ENCODE measurements around the gene QRICH1. TPM values are rescaled to one million over a fixed set of nuclear protein-coding genes. Genes with fewer than 3 reads are reported as not detected.

QRICH1 gene
- total and polyA plus RNA-seq, 2 of the 13 experiments (the other 11 are each of a cell fraction or from before 2014, with no cell fraction given): 52.6 to 102 TPM

DNA sequence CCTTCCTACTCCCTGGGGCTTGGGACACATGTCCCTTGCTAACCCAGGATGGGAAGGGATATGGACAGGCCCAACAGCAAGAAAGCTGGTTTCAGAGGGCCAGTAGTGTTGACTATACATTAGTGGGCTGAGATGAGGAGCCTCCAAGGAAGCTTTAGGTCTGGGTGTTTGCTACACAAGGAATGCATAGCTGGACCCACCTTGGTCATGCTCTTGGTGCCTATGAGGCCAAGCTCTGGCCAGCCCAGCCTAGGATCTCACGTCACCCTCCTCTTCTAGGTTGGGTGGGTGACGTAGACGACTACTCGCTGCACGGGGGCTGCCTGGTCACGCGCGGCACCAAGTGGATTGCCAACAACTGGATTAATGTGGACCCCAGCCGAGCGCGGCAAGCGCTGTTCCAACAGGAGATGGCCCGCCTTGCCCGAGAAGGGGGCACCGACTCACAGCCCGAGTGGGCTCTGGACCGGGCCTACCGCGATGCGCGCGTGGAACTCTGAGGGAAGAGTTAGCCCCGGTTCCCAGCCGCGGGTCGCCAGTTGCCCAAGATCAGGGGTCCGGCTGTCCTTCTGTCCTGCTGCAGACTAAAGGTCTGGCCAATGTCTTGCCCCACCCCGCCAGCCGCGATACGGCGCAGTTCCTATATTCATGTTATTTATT, 87.3 kb downstream of the QRICH1 start (continued):
- TF ChIP-seq ZNF512 (CRISPR knock-in tag; IDR thresholded peaks at IDR 0.05): no peak
- TF ChIP-seq ZBTB21 (CRISPR knock-in tag; IDR thresholded peaks at IDR 0.05): 0 out of 2 replicates have a peak, but pooled peaks have one; percentile 16
- TF ChIP-seq ZNF773 (CRISPR knock-in tag; IDR thresholded peaks at IDR 0.05; ENCODE audit: borderline replicate concordance): no peak; the same call in 1 of the 2 replicates
- peak; percentile 37; the same call in 1 of the 2 replicates for TF ChIP-seq ZNF160 (CRISPR knock-in tag; IDR thresholded peaks at IDR 0.05)
- TF ChIP-seq ZBTB4 (CRISPR knock-in tag; IDR thresholded peaks at IDR 0.05; ENCODE audit: borderline replicate concordance): no peak
- 0 out of 2 replicates have a peak, but pooled peaks have one; percentile 5 for TF ChIP-seq ZNF33B (CRISPR knock-in tag; IDR thresholded peaks at IDR 0.05)
- TF ChIP-seq ZSCAN25 (CRISPR knock-in tag; IDR thresholded peaks at IDR 0.05): peak; percentile 9; the same call in 1 of the 2 replicates
- 0 out of 4 replicates have a peak, but pooled peaks of 1 of the 2 experiments have one; percentile 9 for TF ChIP-seq EP300 (IDR thresholded peaks at IDR 0.05; ENCODE audit: low read depth in 2 of 2, low read length in 2 of 2)
- no peak for TF ChIP-seq EP300 (CRISPR knock-in tag; IDR thresholded peaks at IDR 0.05; ENCODE audit: borderline replicate concordance)
- TF ChIP-seq CENPT (CRISPR knock-in tag; IDR thresholded peaks at IDR 0.05; ENCODE audit: low read depth): no peak
- TF ChIP-seq SNAPC2 (CRISPR knock-in tag; IDR thresholded peaks at IDR 0.05): 0 out of 2 replicates have a peak, but pooled peaks have one; percentile 32
- 0 out of 2 replicates have a peak, but pooled peaks have one; percentile 57 for TF ChIP-seq ZFP90 (CRISPR knock-in tag; IDR thresholded peaks at IDR 0.05; ENCODE audit: borderline replicate concordance)
- peak; percentile 71 for TF ChIP-seq ZNF510 (CRISPR knock-in tag; IDR thresholded peaks at IDR 0.05; ENCODE audit: low read depth)
- peak; percentile 12; the same call in 1 of the 2 replicates for TF ChIP-seq ZNF124 (CRISPR knock-in tag; IDR thresholded peaks at IDR 0.05)
- TF ChIP-seq ZNF367 (CRISPR knock-in tag; IDR thresholded peaks at IDR 0.05; ENCODE audit: borderline replicate concordance): peak; percentile 48; the same call in 1 of the 2 replicates
- no peak; the same call in 1 of the 2 replicates for TF ChIP-seq ZNF343 (CRISPR knock-in tag; IDR thresholded peaks at IDR 0.05)
- TF ChIP-seq ZNF782 (CRISPR knock-in tag; IDR thresholded peaks at IDR 0.05; ENCODE audit: borderline replicate concordance): no peak
- no peak for TF ChIP-seq ZNF205 (CRISPR knock-in tag; IDR thresholded peaks at IDR 0.05)
- TF ChIP-seq HNRNPL (IDR thresholded peaks at IDR 0.05; ENCODE audit: low read depth, low read length): no peak
- TF ChIP-seq ARID3A (IDR thresholded peaks at IDR 0.05; ENCODE audit: low read depth, low read length): no peak
- TF ChIP-seq ZSCAN29 (CRISPR knock-in tag; conservative IDR thresholded peaks at IDR 0.05): 0 out of 2 replicates have a peak, but pooled peaks have one; percentile 55
- 0 out of 2 replicates have a peak, but pooled peaks have one; percentile 22 for TF ChIP-seq BRD4 (CRISPR knock-in tag; IDR thresholded peaks at IDR 0.05)
- no peak for TF ChIP-seq ZBTB8A (CRISPR knock-in tag; IDR thresholded peaks at IDR 0.05; ENCODE audit: borderline replicate concordance, low read depth)

Data from HepG2 (cell line).